COLO829 (cell line): ENCODE measurements around the gene LUZP2.

Experiments used
- DNase-seq: peaks from one replicate; pipeline ENCODE4 v3.0.0; 2012; ENCODE audit warnings: low spot score

Gene LUZP2

GRCh38 chr11:24496736-24497725 lies at the start of gene LUZP2:
LUZP2 (plus strand) TSS chr11:24497053.
- no peak for DNase-seq

DNA sequence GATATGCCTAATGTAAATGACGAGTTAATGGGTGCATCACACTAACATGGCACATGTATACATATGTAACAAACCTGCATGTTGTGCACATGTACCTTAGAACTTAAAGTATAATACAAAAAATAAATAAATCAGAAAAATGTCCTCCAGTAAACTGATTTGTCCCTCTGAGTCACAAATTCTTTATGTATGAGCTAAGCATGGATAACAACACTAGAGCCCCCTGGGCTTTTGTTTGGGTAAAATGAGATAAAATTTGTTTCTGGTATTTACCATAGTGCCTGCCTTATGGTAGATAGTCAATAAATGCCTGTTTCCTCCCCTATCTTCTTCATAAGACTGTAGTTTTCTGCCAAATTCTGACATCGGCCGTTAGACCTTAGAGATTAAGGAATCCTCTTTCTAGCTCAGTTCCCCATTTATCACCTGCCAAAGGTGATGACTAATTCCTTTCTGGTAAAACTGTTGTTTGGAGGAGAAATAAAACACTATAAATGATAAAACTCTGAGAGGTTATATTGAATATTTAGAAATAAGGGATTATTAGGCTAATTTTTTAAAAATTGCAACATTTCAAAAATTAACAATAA lies 43.6 kb upstream of the LUZP2 start:
- no peak for DNase-seq

DNA sequence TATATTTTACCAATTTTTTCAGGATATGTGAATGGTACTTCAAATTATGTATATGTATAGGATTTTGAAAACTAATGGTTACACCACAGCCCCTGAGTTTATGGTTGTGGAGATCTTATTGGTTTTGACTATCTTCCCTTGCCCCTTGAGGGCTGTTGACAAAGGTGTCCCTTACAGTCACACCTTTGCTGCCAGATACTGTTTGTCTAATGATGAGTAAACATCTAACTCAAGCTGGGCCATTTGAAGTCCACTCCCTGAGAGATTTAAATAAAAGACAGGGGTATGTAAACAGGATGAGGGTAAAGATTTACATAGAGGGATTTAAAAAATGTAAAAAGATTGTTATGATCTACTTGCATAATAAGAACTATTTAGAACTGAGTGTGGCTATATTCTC lies 38.9 kb upstream of the LUZP2 start:
- DNase-seq, result no peak

- no peak for DNase-seq
These were observed 26.4 kb upstream of the LUZP2 start for GRCh38 chr11:24470431-24470830.

DNA sequence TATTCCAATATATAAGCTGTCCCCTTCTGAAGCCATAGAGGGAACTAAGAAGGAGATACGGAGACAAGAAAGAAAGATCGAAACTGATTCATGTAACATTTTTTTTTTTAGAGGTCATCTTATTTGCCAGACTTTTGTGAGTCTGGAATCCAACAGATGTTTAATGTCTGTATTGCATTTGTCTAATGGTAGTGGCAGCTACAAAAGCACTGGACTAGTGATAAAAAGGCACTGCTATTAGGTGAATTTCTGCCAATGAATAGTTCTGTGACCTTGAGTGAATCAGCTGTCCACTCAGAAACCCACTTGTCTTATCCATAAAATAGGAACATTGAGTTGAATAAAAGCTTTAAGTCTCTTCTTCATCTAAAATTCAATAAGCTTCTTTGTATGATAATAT lies 25.8 kb upstream of the LUZP2 start:
- no peak for DNase-seq

- DNase-seq, result no peak
These were observed 18.1 kb upstream of the LUZP2 start for GRCh38 chr11:24478718-24479117.

- no peak for DNase-seq
These were observed 7.4 kb upstream of the LUZP2 start for GRCh38 chr11:24489477-24489876.

DNA sequence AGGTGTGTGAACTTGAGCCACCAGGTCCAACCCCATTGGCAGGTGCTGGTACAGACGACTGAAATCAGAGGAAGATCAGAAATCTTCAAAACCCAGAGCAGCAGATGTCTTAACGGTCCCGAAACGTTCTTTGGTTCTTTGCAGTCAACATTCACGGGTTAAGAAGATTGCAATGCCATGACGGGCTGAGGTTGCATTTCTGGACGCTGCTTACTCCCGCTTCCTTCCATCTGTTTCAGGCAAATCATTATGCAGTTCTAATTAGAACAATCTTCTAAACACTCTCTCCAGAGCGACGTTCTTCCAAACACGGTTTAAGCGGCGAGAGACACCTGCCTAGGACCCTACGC lies 492 bp upstream of the LUZP2 start:
- DNase-seq, result no peak

DNA sequence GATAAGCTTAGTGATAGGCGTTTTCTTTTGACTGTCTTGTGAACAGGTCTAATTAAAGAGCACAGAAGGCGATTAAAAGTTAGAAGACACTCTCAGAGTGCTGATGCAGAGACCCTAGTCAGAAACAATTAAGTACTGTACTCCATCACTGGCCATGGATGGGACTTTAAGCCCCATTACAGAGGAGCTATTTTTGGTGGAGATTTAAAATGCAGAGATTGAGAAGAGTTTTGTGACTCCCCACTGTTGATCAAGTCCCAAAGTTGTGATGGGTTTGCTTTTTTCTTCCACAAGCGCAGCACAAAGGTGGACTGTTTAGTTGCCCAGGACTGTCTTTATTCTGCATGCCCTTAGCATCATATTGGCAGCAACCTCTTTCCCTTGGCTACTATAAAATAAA lies 978 bp downstream of the LUZP2 start:
- DNase-seq, result no peak

- no peak for DNase-seq
These were observed 5.6 kb downstream of the LUZP2 start for GRCh38 chr11:24502425-24502824.

DNA sequence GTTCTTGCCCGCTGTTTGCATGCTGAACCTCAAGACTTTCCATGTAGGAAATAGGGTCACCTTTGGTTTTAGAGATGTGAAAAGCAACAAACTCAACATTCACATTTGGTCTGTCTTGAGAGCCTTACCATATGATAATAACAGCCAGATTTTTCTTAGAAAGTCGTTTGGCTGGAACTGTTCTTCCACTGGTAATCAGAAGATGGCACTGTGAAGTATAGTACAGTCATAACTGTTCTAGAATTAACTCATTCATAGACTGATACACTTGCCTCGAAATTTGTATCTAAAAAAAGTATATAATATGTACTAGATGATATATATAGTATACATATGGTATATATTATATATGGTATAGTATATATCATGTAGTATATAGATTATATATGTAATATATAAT lies 12.3 kb downstream of the LUZP2 start:
- DNase-seq, result no peak

GRCh38 chr11:24511511-24511910 lies 14.7 kb downstream of the LUZP2 start:
- no peak for DNase-seq

- no peak for DNase-seq
These were observed 16.8 kb downstream of the LUZP2 start for GRCh38 chr11:24513479-24514218.

- DNase-seq, result no peak
These were observed 17.4 kb downstream of the LUZP2 start for GRCh38 chr11:24514219-24514594.

- no peak for DNase-seq
These were observed 18.8 kb downstream of the LUZP2 start for GRCh38 chr11:24515632-24516031.

DNA sequence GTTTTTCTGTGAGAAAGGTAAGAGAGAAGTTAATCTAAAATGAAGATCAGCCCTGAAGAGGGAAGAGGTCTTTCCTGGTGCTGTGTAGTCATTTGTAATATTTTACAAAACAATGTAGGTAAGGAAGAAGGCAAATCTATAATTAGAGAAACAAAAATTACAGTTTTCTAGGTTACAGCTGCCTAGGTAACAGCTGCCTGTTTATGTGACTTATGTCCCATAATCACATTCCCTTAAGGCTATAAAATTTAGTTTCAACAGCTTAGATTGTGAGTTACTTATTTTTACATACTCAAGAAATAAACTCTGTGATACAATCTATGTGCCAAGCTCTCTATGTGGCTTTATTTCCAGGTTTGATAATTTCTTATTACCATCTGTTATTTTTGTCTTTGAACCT lies 19.8 kb downstream of the LUZP2 start:
- DNase-seq, result no peak

- no peak for DNase-seq
These were observed 24.7 kb downstream of the LUZP2 start for GRCh38 chr11:24521601-24522000.

DNA sequence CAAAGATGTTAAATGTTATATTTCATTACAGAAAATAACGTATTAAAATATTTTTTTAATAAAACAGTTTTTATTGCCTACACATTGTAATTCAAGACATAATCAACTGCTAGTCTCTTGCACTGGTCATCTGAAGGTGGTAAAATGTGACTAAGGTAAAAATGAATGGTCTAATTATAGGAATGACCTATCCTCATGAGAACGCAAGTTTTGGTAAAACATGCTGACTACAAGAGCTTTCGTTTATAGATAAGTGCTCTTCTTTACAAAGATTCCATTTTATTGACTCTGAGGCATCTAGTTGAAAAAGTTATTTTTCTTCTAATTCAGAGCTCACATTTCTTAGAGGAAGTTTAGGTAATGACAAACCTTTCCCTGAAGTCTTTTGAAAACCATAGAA lies 27.3 kb downstream of the LUZP2 start:
- DNase-seq, result no peak

DNA sequence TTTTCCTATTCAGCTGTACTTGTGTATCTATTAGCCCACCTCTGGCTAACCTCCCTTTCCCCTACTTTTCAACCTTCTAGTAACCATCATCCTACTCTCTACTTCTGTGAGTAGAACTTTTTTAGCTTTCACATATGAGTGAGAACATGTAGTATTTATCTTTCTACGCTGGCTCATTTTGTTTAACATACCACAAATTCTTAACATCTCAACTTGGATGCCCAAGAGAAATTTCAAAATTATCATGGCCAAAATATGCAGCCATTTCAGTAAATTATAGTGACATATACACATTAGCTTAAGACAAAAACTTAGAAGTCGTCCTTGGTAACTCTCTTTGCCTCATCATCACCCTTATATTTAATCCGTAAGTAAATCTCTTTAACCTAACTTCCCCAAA lies 34.7 kb downstream of the LUZP2 start:
- no peak for DNase-seq

- DNase-seq, result no peak
These were observed 46.9 kb downstream of the LUZP2 start for GRCh38 chr11:24543771-24544170.

DNA sequence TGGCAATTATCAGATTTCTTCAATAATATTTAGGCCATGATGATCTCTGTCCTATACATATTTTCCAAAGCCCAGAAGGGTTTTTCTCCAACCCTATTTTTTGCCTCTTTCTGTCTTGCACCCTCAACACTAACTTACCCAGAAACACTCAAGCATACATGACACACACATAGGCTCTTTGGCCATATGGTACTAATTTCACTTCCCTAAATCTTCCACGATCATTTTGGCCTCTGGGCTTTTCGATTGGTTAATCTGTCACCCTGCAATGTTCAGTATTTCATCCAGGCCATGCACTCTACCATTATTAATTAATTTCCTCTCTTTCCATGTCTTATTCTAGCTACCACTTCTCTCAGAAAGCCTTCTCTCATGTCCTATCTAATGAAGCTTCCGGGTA lies 59.8 kb downstream of the LUZP2 start:
- no peak for DNase-seq

- DNase-seq, result no peak
These were observed 62.5 kb downstream of the LUZP2 start for GRCh38 chr11:24559315-24559714.

DNA sequence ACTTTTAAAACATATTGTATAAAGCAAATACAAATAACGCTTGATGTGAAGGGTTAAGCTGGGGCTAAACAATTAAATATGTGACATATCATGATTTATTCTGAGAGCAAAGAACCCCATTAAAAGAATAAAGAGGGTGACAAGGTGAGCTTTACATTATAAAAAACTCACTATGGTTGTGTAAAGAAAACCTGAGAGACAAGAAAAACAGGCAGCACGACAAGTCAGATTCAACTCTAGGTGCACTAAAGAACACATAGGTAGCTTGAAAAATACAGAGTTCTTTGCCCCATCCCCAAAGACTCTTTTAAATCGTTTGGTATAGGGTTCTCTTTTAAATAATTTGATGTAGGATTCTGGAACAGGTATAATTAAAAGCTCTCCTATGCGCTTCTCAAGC lies 63.5 kb downstream of the LUZP2 start:
- DNase-seq, result no peak
